ENCODE data around the gene TEX51.

Gene TEX51

DNA sequence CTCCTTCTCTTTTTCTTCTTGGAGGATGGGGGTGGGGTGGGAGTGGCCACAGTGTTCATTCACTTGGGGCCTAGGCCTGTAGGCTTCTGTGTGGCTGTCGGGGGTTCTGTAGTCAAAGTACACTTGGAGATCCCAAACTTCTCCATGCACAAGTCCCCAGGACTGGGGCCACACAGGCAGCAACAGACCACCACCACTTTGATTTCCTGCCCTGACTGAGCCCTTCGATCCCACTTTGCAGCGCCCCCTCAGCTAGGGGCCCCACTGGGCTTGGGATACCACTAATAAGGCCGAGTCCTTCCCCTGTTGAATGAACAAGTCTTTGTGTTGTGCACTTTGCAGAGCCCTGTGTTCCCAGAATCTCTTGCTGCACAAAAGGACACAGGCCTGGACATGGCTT lies 5.5 kb upstream of the TEX51 start:
- no peak for DNase-seq (ENCODE audit: low spot score)

GRCh38 chr2:126893606-126894005 lies 5.1 kb upstream of the TEX51 start:
- no peak for DNase-seq (ENCODE audit: low spot score)

DNA sequence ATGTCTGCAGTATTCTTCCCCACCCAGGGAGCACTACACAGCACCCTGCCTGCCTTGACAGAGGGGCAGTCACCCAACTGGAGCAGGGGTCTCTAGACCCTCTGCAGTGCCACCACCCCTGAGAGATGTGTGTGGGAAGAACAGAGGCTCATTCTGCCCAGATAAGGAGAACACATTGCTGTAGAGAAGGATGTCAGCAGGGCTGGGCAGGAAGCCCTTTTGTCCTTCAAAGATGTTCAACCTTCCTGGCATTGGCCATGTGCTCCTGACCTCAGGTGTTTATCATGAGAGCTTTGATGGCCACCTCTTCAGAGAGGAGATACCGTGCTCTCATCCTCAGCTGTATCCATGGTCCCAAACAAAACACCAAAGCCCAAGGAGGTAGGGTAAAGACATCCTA lies 4.6 kb upstream of the TEX51 start:
- no peak for DNase-seq (ENCODE audit: low spot score)

GRCh38 chr2:126894585-126895182 lies 4.0 kb upstream of the TEX51 start:
- no peak for DNase-seq (ENCODE audit: low spot score)

DNA sequence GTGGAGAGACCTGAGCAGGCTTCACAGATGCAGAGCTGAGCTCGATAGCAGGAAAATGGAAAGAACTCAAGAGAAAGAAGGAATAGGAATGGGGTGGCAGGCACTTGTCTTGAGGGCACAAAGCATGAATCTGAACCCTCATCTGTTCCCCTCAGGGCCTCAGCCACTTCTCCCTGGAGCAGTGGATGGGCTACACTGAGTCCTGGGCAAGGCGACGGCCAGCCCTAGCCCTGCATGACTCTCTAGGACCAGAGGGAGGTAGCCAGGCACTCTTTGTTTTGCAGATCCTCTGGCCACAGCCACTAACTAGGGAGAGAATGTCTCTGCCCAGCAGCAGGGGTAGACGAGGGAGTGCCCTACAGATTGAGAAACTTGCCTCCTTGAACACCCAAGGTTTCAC lies 3.4 kb upstream of the TEX51 start:
- no peak for DNase-seq (ENCODE audit: low spot score)

- DNase-seq (ENCODE audit: low spot score) = no peak
These were observed 2.2 kb upstream of the TEX51 start for GRCh38 chr2:126896471-126896870.

- DNase-seq (ENCODE audit: low spot score) = no peak
These were observed 1.0 kb downstream of the TEX51 start for GRCh38 chr2:126899616-126900185.

- DNase-seq (ENCODE audit: low spot score) = no peak
These were observed 2.1 kb downstream of the TEX51 start for GRCh38 chr2:126900646-126901319.

DNA sequence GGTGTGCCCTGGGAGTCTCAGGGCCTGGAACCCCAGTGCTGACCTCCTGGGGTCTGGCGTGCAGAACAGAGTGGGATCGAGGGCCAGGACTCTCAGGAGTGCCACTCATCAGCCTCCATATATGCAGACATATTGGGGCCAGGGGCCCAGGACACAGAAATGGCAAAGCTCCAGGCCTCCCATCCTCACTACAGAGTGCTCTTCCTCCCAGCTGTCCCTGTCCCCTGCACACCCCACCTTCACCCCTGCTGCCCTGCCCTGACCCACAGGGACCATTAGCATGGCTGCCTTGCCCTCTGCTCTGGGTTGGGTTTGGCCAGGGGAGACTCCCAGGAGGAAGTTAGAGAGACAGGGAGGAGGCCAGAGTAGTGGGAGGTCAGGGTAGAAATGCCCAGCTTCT lies 2.8 kb downstream of the TEX51 start:
- no peak for DNase-seq (ENCODE audit: low spot score)

DNA sequence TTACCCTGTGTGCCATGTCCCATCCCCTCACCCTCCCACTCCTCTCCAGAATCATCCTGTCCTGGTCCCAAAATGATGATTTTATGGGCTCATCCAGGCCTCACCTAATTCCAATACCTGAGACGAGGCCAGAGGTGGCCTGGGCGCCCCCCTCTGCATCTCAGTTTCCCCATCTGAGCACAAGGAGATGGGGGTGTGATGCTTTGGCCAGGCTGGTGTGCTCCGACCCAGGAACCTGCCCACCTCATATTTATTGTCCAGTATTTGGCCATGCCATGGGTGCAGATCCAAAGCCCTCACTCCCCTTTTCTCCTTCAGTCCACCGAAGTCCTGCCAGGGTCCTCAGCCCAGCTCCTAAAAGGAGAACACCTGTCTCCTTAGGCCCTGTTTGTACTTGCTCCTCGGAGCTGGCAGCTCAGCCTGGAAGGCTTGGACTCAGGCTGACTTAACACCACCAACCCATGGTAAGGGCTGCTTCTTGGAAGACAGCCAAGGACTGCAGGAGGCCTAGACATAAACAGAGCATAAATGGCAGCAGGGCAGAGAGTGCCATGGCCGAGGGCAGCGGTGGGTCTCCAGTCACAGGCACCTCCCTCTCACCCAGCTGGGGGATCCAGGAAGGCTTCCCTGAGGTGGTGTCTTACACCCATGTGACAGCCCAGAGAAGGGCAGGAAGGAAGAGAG lies 3.6 kb downstream of the TEX51 start:
- DNase-seq (ENCODE audit: low spot score) = no peak

- no peak for DNase-seq (ENCODE audit: low spot score)
These were observed 4.2 kb downstream of the TEX51 start for GRCh38 chr2:126902859-126903258.

GRCh38 chr2:126905991-126906390 lies 7.3 kb downstream of the TEX51 start:
- no peak for DNase-seq (ENCODE audit: low spot score)

DNA sequence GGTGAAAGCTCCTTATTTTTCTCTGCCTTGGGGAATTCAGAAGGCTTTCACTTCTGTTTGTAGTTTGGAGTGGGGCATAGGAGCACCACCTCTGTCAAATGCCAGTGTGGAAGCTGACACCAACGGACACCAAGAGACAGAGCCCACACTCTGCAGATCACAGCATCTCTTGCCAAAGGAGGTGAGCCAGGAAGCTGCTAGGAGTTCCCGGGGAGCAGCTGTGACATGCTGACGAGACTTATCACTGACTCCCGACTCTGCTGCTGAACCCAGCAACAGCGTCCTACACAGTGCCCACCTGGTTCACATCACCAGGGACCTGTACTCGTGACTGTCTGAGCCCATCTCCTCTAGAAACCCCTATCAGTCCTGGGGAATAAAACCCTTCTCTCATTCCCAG lies 8.1 kb downstream of the TEX51 start:
- no peak for DNase-seq (ENCODE audit: low spot score)

GRCh38 chr2:126907671-126908070 lies 9.0 kb downstream of the TEX51 start:
- no peak for DNase-seq (ENCODE audit: low spot score)

- no peak for DNase-seq (ENCODE audit: low spot score)
These were observed 10.1 kb downstream of the TEX51 start for GRCh38 chr2:126908721-126909177.

DNA sequence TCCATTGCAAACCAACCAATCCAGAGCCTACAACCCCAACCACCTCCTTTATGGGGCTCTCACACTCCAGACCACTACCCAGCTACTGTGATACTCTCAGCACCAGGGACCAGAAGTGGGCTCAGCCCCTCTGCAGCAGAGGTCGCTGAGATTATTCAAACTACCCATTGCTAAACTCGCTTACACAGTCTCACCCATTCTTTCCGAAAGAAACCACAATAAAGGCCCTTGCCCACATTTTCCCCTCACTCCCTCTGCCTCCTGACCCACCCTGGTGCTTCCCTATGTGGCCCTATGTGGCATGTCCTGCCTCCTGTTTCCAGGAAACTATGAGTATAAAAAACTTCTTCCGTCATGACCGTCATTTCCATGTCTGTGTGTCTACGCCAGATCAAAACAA lies 10.7 kb downstream of the TEX51 start:
- no peak for DNase-seq (ENCODE audit: low spot score)

- DNase-seq (ENCODE audit: low spot score) = no peak
These were observed 11.1 kb downstream of the TEX51 start for GRCh38 chr2:126909781-126910180.

DNA sequence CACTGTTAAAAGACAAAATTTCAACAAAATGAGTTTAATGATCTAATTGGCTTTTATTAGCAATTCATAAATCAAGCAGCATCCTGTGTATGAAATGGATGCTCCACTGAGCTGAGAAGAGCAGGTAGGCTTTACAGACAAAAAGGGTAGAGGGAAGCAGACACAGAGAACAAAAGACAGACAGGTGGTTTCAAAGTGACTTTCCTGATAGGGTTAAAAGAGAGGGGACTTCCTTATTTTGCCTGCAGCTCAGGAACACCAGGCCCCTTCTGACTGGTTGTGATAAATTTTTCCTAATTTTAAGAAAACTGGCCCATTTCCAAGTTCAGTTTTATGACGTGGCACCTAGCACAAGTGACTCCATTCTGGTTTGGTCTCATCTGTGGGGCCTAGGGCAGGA lies 11.9 kb downstream of the TEX51 start:
- DNase-seq (ENCODE audit: low spot score) = no peak

DNA sequence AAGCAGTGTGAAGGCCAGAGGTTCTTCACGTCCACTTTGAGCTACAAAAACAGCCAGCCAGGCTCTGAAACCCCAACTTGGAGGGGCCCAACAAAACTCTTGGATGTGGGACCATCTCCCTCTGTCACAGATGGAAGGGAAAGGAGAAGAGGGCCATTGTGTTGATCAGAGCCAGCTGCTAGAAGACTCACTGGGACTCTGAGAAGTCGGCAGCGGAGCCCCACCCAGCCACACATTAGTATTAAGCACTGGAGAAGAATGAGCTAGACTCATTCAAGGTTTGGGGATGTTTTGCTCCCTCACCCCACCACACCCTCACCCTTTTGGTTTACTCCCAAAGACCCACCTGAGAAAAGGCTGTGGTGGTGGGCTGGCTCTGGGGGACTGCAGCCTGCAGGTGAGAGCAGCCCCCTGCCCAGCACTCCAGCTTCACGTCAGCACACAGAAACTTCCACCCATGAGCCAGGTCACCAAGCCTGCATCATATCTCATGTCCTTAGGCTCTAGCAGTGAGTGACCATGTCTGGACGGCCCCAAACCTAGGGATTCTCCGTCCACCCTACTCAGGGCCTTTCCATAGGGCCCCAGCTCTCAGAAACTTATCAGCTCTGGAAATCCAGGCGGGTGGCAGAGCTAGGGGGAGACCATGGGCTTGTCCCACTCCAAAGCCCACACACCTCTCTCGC lies 12.6 kb downstream of the TEX51 start:
- DNase-seq (ENCODE audit: low spot score) = no peak

GRCh38 chr2:126912201-126912600 lies 13.5 kb downstream of the TEX51 start:
- no peak for DNase-seq (ENCODE audit: low spot score)

GRCh38 chr2:126913329-126913728 lies 14.6 kb downstream of the TEX51 start:
- no peak for DNase-seq (ENCODE audit: low spot score)

- no peak for DNase-seq (ENCODE audit: low spot score)
These were observed 15.4 kb downstream of the TEX51 start for GRCh38 chr2:126913881-126914615.
